Renal cortex interstitium (tissue), 15 donors: Measurements from ENCODE around the gene JCHAIN. TPM values are rescaled to one million over a fixed set of nuclear protein-coding genes. Genes with fewer than 3 reads are reported as not detected.
A peak's percentile ranks its signal among the peaks of the same experiment; 100 is the strongest.
"Not testable (repeated sequence)": the region's sequence is repeated elsewhere in the genome, so short reads cannot be mapped to it uniquely, and the experiment has no call there.

Experiments used
- DNase-seq, 11 donors: peaks; one replicate each; pipeline ENCODE4 v3.0.0-alpha.2; 2013; ENCODE audit warnings: low read depth in 9 of 11, low spot score in 4 of 11; ENCODE audit errors: extremely low read depth in 1 of 11
- long read RNA-seq, 16 experiments: transcript quantifications; one replicate each; lab custom pipeline, GENCODE V29; 2026
- polyA plus RNA-seq, 3 donors: library from polyadenylated mRNA; unstranded; fragments of 120-200 nt; gene quantifications; one replicate each; pipeline ENCODE4 v1.2.1, GENCODE V29; 2013; ENCODE audit not compliant: insufficient read length in 3 of 3

Gene JCHAIN
- 1 to 10 TPM in 1 of 3 donors, under 1 TPM in 2; 0.44 to 1.2 (median 0.88) TPM for polyA plus RNA-seq
- long read RNA-seq, donor 1, result 0 reads
- long read RNA-seq, donor 2, partial matches to known transcripts, result 0 of 1 reads
- long read RNA-seq, donor 2, other reads (novel, unspliced or antisense), result 0 of 1 reads
- long read RNA-seq, donor 3, partial matches to known transcripts, result 0 of 1 reads
- long read RNA-seq, donor 3, other reads (novel, unspliced or antisense), result 0 of 1 reads
- long read RNA-seq, donor 4, result 0 reads
- long read RNA-seq, donor 5, result 0 reads
- long read RNA-seq, donor 6, result 0 reads
- long read RNA-seq, donor 7, result 0 reads
- long read RNA-seq, donor 8, result 0 reads
- long read RNA-seq, donor 9, result 0 reads
- long read RNA-seq, donor 10, result 0 reads
- long read RNA-seq, donor 11, partial matches to known transcripts, result 0 of 1 reads
- long read RNA-seq, donor 11, other reads (novel, unspliced or antisense), result 0 of 1 reads
- long read RNA-seq, donor 12, partial matches to known transcripts, result 0 of 1 reads
- long read RNA-seq, donor 12, other reads (novel, unspliced or antisense), result 0 of 1 reads
- long read RNA-seq, donor 13, result 0 reads
- long read RNA-seq, donor 14, result 0 reads
- long read RNA-seq, donor 15, result 0 reads
- long read RNA-seq, donor 16, partial matches to known transcripts, result 0 of 1 reads
- long read RNA-seq, donor 16, other reads (novel, unspliced or antisense), result 0 of 1 reads

GRCh38 chr4:70666369-70666768 lies at the start of gene JCHAIN:
Gene JCHAIN (minus strand): TSS chr4:70666508. CDS start chr4:70666490, 18 bp downstream.
- DNase-seq, result no peak

DNA sequence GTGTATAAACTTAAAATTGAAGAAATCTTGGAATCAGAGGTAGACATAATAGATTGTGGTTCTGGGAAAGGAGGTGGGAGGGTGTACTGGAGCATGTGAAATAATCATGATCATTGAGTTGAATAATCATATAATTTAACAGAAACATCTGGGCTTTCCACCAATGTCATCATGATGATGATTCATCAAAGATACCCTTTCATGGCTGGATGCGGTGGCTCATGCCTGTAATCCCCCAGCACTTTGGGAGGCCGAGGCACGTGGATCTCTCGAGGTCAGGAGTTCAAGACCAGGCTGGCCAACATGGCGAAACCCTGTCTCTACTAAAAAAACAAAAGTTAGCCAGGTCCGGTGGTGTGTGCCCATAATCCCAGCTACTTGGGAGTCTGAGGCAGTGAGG lies 48.8 kb upstream of the JCHAIN start:
- no peak for DNase-seq

- no peak for DNase-seq
Measured at GRCh38 chr4:70714079-70714887, 48.0 kb upstream of the JCHAIN start.

DNA sequence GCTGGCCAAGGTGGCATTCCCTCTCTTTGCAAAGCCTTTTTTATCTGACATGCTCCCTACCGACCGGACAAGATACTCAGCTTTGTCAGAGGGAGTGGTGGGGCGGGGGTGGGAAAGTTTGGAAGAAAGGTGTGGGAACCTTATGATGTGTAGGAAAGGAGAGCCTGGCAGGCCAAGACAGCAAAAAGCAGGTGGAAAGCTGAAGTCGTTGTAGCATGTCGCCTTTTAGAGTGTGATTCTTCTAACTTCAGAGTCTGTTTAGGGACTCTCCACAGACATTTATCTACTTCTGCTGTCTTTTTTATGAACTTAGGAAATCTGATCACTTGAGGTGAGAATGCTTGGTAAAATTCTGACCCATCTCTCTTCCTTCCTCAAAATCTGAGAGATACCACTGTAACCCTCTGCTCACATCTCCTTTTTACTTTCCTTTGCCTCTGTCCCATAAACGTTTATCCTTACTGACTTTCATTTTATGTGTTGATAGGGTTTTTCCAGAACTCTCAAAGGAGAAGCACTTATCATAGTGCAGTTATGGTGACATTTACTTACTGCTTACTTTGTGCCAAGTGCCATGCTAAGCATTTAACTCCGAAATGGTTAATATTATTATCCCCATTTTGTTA lies 47.3 kb upstream of the JCHAIN start:
- no peak for DNase-seq

DNA sequence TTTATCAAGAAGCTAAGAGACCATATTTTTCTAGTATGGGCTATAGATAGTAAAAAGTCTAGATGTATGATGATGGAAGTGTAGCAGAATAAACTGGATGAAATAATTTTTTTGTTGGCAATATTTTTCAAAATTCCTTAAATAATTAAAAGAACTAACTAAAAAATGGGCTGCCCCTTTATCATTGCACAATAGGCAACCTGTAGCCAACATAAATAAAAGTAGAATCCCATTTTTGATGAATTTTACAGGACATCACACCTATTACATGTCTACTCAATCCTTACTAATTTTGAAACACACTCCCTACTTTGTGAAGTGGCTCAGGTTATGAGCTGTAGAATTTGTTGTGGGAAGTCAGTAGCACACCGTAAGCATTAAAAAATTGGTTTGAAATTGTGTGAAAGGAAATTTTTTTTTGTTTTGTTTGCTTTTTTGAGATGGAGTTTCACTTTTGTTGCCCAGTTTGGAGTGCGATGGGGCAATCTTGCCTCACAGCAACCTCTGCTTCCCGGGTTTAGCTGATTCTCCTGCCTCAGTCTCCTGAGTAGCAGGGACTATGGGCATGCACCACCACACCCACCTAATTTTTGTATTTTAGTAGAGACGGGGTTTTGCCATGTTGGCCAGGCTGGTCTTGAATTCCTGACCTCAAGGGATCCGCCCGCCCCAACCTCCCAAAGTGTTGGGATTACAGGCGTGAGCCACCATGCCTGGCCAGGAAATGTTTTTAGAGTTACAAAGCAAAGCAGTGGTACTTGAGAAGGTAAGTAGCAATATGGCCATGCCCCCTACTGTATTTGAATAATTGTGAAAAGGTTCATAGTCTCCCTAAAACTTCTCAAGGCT lies 46.5 kb upstream of the JCHAIN start:
- no peak for DNase-seq

DNA sequence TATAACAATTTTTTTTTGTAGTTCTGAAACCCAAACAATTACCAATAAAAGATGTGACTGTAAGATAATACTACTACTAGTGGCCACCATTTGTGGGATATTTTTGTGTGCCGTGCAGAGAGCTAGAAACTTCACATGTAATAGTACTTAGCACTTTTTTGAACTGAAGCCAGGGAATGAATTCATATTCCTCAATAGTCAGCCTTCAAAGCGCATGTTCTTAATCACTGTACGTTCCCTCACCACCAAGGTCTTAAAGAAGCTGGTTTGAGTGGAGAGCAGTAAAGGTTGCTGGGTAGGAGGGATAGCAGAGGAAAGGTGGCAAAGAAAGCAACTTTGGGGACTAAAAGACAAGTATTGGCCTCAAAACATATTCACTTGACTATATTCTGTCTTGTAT lies 45.8 kb upstream of the JCHAIN start:
- DNase-seq, result no peak

GRCh38 chr4:70711599-70711998 lies 45.3 kb upstream of the JCHAIN start:
- DNase-seq, result no peak

GRCh38 chr4:70709611-70710205 lies 43.4 kb upstream of the JCHAIN start:
- no peak for DNase-seq

- no peak for DNase-seq
Measured at GRCh38 chr4:70706516-70706915, 40.2 kb upstream of the JCHAIN start.

GRCh38 chr4:70706044-70706461 lies 39.7 kb upstream of the JCHAIN start:
- no peak for DNase-seq

GRCh38 chr4:70705183-70706043 lies 39.1 kb upstream of the JCHAIN start:
- peak in 2 of 11 donors; percentile 50 to 58 for DNase-seq

GRCh38 chr4:70704931-70705182 lies 38.5 kb upstream of the JCHAIN start:
- DNase-seq, result no peak

DNA sequence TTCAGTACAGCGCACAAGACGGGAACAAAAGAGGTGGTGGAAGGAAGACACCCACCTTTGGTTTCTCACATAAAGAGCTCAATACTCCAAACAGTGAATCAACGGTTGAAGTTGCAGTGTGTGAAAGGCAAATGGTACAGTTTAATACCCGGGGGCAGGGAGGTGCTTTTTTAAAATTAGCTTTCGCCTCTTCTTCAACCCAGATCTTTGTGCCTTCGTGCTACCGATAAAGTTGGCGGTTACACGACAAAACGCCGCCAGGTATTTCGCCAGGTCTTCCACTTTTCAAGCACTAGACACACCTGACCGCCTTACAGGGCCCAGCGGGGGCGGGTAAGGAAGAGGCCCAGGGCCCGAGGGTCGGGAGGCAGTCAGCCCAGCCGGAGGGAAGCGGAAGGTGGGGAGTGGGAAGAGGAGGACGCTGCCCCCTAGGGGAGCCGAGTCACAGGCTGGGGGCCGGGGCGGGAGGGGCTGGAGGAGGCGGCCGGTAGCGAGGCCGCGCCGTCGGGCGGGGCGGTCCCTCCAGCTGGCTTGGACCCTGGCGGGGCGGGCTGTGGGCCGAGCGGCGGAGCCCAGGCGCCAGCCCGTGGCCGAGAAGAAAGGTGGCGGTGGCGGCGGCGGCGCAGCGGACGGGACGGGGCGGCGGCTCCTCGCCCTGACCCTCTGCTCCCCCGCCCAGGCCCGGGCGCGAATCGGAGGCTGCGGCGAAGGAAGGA lies 38.1 kb upstream of the JCHAIN start:
- peak in 9 of 11 donors; percentile 71 to 90 (median 84) for DNase-seq

DNA sequence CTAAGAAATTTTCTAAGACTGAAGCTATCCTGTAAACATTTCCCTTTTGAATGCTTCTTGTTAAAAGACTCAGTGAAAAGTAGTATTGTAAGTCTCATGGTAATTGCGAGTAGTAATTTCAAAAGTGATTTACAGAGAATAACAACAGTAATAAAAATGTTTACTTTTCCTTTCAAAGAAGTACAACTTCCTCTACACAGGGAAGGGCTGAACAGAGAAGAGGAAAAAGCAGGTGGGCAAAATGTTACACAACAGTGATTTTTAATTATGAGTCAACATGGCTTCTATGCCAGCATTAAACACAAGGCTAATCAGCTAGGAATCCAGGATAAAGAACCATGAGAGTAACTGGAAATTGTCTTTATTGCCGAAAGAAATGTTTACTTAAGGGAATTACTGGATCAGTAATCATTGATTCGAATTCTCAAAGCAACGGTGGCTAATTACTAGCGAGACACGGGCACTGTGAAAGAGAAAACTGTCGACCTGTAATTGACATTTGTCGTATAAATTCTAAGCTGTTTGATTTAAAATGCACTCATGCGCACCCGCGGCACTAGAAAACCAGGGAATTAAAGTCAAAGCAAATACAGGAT lies 37.4 kb upstream of the JCHAIN start:
- peak in 2 of 11 donors; percentile 68 to 69 for DNase-seq

- DNase-seq, result not testable (repeated sequence)
Measured at GRCh38 chr4:70702592-70702991, 36.3 kb upstream of the JCHAIN start.

DNA sequence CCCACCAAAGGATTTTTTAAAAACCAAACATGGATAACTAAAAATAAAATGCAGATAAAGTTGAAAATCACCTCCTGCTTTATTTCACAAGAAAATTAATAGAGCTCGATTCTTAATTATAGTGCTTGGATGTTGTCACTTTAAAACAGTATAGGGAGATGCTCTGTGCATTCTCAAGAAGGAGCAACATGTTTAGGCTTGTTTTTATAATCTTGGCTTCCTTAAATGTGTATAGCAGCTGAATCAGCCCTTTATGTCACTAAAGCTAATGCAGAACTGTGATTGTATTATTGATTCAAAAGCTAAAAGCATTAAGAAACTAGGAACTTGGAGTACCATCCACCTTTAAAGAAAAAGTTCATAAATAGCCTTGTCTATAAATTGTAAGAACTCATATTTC lies 35.0 kb upstream of the JCHAIN start:
- DNase-seq, result no peak
